K562 (cell line): ENCODE data around the gene SPAG17. TPM values are rescaled to one million over a fixed set of nuclear protein-coding genes. Genes with fewer than 3 reads are reported as not detected.

Source experiments
- ATAC-seq: fragments of 200-7000 bp; cut with Tn5 transposase; 3 replicates; pipeline ENCODE4 v1.9.1; 2020; ENCODE audit warnings: moderate library complexity
- BruUV-seq: library from RNA; stranded (reverse); fragments of 400-500 nt; replicated peaks from 2 replicates; lab custom pipeline; 2021; lab: Mats Ljungman, UMichigan
- CTCF ChIA-PET: fragments of 300-600 bp; formaldehyde crosslinking; extraction: SDS; loops from one replicate; lab custom pipeline; 2021; ENCODE audit warnings: low intra/inter-chr PET ratio; lab: Yijun Ruan, JAX
- POLR2A ChIA-PET: fragments of 300-600, 350-650 bp; sonication (Branson Sonifier 250); formaldehyde crosslinking; extraction: SDS; loops from one replicate; lab custom pipeline; 2021; ENCODE audit warnings: antibody characterized with exemption, inconsistent platforms; lab: Yijun Ruan, JAX
- DNase-seq, 4 experiments: peaks; one replicate each; pipeline versions ENCODE4 v3.0.0 to v3.0.0-alpha.2; 2011 to 2018; ENCODE audit warnings: low spot score in 3 of 4, mixed read lengths in 3 of 4; ENCODE audit errors: extremely low read depth in 1 of 4
- FAIRE-seq: peaks from 2 replicates; lab custom pipeline; 2011; peaks lifted over from hg19 to GRCh38; lab: Jason Lieb, UNC
- H2AFZ ChIP-seq: 2 replicates; pipeline ENCODE4 v1.6.0; 2011; ENCODE audit warnings: low read depth, low read length, control low read depth, inconsistent platforms
- H3K27ac ChIP-seq: fragments of 200-600 bp; 3 replicates; pipeline ENCODE4 v1.8.0; 2011; ENCODE audit warnings: low read depth, mild to moderate bottlenecking, control low read depth, inconsistent platforms, low read length, moderate library complexity, mixed read lengths; ENCODE audit errors: extremely low read depth
- H3K27me3 ChIP-seq, 2 experiments: fragments of 300-600 bp in 1 of 2; 2 replicates in 1 of 2; 3 replicates in 1 of 2; pipeline versions ENCODE4 v1.6.0 to v1.8.0; 2011; ENCODE audit warnings: inconsistent platforms in 2 of 2, low read length in 2 of 2, mild to moderate bottlenecking in 1 of 2, mixed read lengths in 1 of 2, moderate library complexity in 1 of 2; ENCODE audit not compliant: control insufficient read depth in 2 of 2, insufficient read depth in 2 of 2
- H3K36me3 ChIP-seq: fragments of 300-600 bp; 3 replicates; pipeline ENCODE4 v1.8.0; 2011; ENCODE audit warnings: mild to moderate bottlenecking, low read length, inconsistent platforms; ENCODE audit not compliant: control insufficient read depth, insufficient read depth
- H3K4me1 ChIP-seq, 2 experiments: fragments of 200-600 bp in 1 of 2; replicated peaks in 1 of 2; 2 replicates in 1 of 2; 3 replicates in 1 of 2; pipeline versions ENCODE4 v1.5.1 to v1.8.0; 2011; ENCODE audit warnings: inconsistent platforms in 2 of 2, low read length in 2 of 2, mild to moderate bottlenecking in 1 of 2, mixed read lengths in 1 of 2, moderate library complexity in 1 of 2; ENCODE audit not compliant: control insufficient read depth in 2 of 2, insufficient read depth in 2 of 2
- H3K4me2 ChIP-seq: 2 replicates; pipeline ENCODE4 v1.6.1; 2011; ENCODE audit warnings: low read length, control low read depth, inconsistent platforms, mixed read lengths; ENCODE audit not compliant: insufficient read depth
- H3K4me3 ChIP-seq: fragments of 200-600 bp; sonication (generic), shearing (Covaris generic); 2 replicates; pipeline ENCODE4 v1.5.1; 2016; ENCODE audit warnings: control low read depth, inconsistent platforms
- H3K79me2 ChIP-seq: fragments of 200-600 bp; 3 replicates; pipeline ENCODE4 v1.8.0; 2011; ENCODE audit warnings: low read length, inconsistent platforms; ENCODE audit not compliant: control insufficient read depth, insufficient read depth
- H3K9ac ChIP-seq, 2 experiments: 2 replicates each; pipeline versions ENCODE4 v1.6.0 to v1.6.1; 2011; ENCODE audit warnings: low read depth in 2 of 2, low read length in 2 of 2, control low read depth in 1 of 2, inconsistent platforms in 1 of 2, mild to moderate bottlenecking in 1 of 2, mixed read lengths in 1 of 2; ENCODE audit not compliant: insufficient read depth in 1 of 2
- H3K9me1 ChIP-seq: one replicate; pipeline ENCODE4 v1.6.0; 2011; ENCODE audit warnings: inconsistent platforms, mild to moderate bottlenecking, low read length, moderate library complexity; ENCODE audit not compliant: control insufficient read depth, insufficient read depth
- H3K9me3 ChIP-seq: replicated peaks from 2 replicates; pipeline ENCODE4 v1.5.1; 2011; ENCODE audit warnings: low read depth, low read length, inconsistent platforms; ENCODE audit not compliant: control insufficient read depth, insufficient read depth
- H4K20me1 ChIP-seq: replicated peaks from 2 replicates; pipeline ENCODE4 v1.6.1; 2011; ENCODE audit warnings: low read length, inconsistent platforms, mixed read lengths; ENCODE audit not compliant: control insufficient read depth, insufficient read depth
- CEBPG ChIP-seq, 3 experiments: fragments of 200-800 bp in 1 of 3; sonication (Bioruptor generic) in 1 of 3; sonication (generic) in 1 of 3; formaldehyde crosslinking in 1 of 3; IDR thresholded peaks in 2 of 3; conservative IDR thresholded peaks in 1 of 3; 2 replicates each; pipeline versions ENCODE4 v1.6.1 to v1.8.0; 2016 to 2022; ENCODE audit warnings: missing compliant biosample characterization in 2 of 3, missing genetic modification characterization in 2 of 3, mild to moderate bottlenecking in 1 of 3, missing genetic modification reagents in 1 of 3
- CTBP1 ChIP-seq: fragments of 450-650 bp; IDR thresholded peaks from 2 replicates; pipeline ENCODE4 v1.6.1; 2016; ENCODE audit warnings: borderline replicate concordance
- NFIC ChIP-seq: fragments of 450-650 bp; IDR thresholded peaks from 2 replicates; pipeline ENCODE4 v1.6.1; 2017; ENCODE audit warnings: mild to moderate bottlenecking, inconsistent platforms
- NFYB ChIP-seq: IDR thresholded peaks from 2 replicates; pipeline ENCODE4 v1.6.1; 2011; ENCODE audit warnings: mild to moderate bottlenecking, moderate library complexity; ENCODE audit not compliant: insufficient read length; ENCODE audit errors: extremely low read depth
- RAD51 ChIP-seq: fragments of 450-650 bp; IDR thresholded peaks from 2 replicates; pipeline ENCODE4 v1.7.1; 2016; ENCODE audit warnings: low read depth, mild to moderate bottlenecking, borderline replicate concordance
- RBM14 ChIP-seq: fragments of 200-400 bp; formaldehyde crosslinking; IDR thresholded peaks from 2 replicates; pipeline ENCODE4 v1.6.1; 2018; ENCODE audit warnings: low read depth, mild to moderate bottlenecking, low read length, moderate library complexity, borderline replicate concordance; ENCODE audit not compliant: insufficient read depth
- TBL1XR1 ChIP-seq, 2 experiments: IDR thresholded peaks; 2 replicates each; pipeline ENCODE4 v1.6.1; 2012; ENCODE audit warnings: improper control_type of control experiment in 2 of 2, low read length in 2 of 2, mild to moderate bottlenecking in 1 of 2
- WGBS: fragments of 100-300 bp; shearing (Covaris generic); methylation state at CpG from one replicate; pipeline ENCODE4 v1.1.6; 2016; ENCODE audit warnings: low coverage, mixed read lengths; ENCODE audit not compliant: insufficient coverage; ENCODE audit errors: missing lambda C conversion rate; 5-methylcytosine and 5-hydroxymethylcytosine counted together
- in situ Hi-C: fragments of 300-500 bp; cut with MboI; formaldehyde crosslinking; loops from 4 replicates; pipeline ENCODE4 v1.15.0; 2018; ENCODE audit warnings: inconsistent platforms, mixed read lengths
- intact Hi-C: fragments of 100-400 bp; cut with micrococcal nuclease; formaldehyde crosslinking; loops from 2 replicates; pipeline ENCODE4 v1.14.2; 2022
- polyA plus RNA-seq, 8 experiments: library from polyadenylated mRNA; depleted of rRNA in 4 of 8; stranded (reverse) in 5 of 8; unstranded in 3 of 8; fragments of >200 nt; fragmentation: Nextera tagmentation in 2 of 8; fragmentation: Illumina TruSeq in 1 of 8; extraction: Ambion mirVana in 2 of 8; extraction: Trizol in 1 of 8; gene quantifications; 2 replicates each; pipeline versions ENCODE4 v1.2.1 to v1.2.3, GENCODE V29; 2011 to 2014; ENCODE audit warnings: inconsistent platforms in 1 of 8, missing spikeins in 1 of 8
- total RNA-seq, 7 experiments: library from RNA; depleted of rRNA in 6 of 7; stranded (reverse); fragments of >200 nt in 6 of 7; fragmentation: Illumina TruSeq in 2 of 7; extraction: Trizol in 2 of 7; gene quantifications; 2 replicates each; pipeline versions ENCODE4 v1.2.1 to v1.2.3, GENCODE V29; 2011 to 2021; ENCODE audit warnings: low replicate concordance in 1 of 7

The SPAG17 gene
- total and polyA plus RNA-seq, 9 of the 15 experiments (the other 6 are each of a cell fraction or from before 2014, with no cell fraction given) = 0.07 to 2.1 (median 1.5) TPM

GRCh38 chr1:118101999-118102398 is 83.0 kb downstream of the SPAG17 start:
- no peaks in the 10 kb centered on the region for H4K20me1 ChIP-seq
- H3K36me3 ChIP-seq = no peaks in the 10 kb centered on the region
- WGBS = 0% methylated on average over 1 of the region's 1 CpG
- TF ChIP-seq NFIC = no peak
- TF ChIP-seq TBL1XR1 (IDR thresholded peaks at IDR 0.05; ENCODE audit: low read length in 2 of 2) = no peak
- TF ChIP-seq RBM14 = no peak
- TF ChIP-seq NFYB = no peak
- CTCF ChIA-PET = no interaction called here
- FAIRE-seq = no peak
- no peak overlapping the region for H3K4me3 ChIP-seq
- H3K4me2 ChIP-seq = no peak overlapping the region
- no peak overlapping the region for H2AFZ ChIP-seq
- no peaks in the 10 kb centered on the region for H3K9me1 ChIP-seq
- H3K9ac ChIP-seq = no peak overlapping the region
- no peak for DNase-seq
- H3K9me3 ChIP-seq = no peaks in the 10 kb centered on the region
- intact Hi-C loops (no loop called here), in situ Hi-C loops (no loop called here)
- no TSS peak for BruUV-seq
- H3K79me2 ChIP-seq = no peaks in the 10 kb centered on the region
- H3K27ac ChIP-seq = no peak overlapping the region
- H3K27me3 ChIP-seq = no peaks in the 10 kb centered on the region
- no peak for ATAC-seq
- no peaks in the 10 kb centered on the region for H3K4me1 ChIP-seq
- POLR2A ChIA-PET = no interaction called here

- Histone ChIP-seq H3K4me1 (no peaks in the 10 kb centered on the region), H3K27ac (no peak overlapping the region), H3K79me2 (no peaks in the 10 kb centered on the region), H3K27me3 (no peaks in the 10 kb centered on the region), H3K4me3 (no peak overlapping the region), H2AFZ (no peak overlapping the region), H3K36me3 (no peaks in the 10 kb centered on the region), H4K20me1 (no peaks in the 10 kb centered on the region), H3K9me1 (no peaks in the 10 kb centered on the region), H3K9me3 (no peaks in the 10 kb centered on the region), H3K9ac (no peak overlapping the region), H3K4me2 (no peak overlapping the region)
- FAIRE-seq (no peak), DNase-seq (no peak), ATAC-seq (no peak)
- WGBS = under 1% methylated on average over 9 of the region's 9 CpGs
- TF ChIP-seq CEBPG (CRISPR knock-in tag; IDR thresholded peaks at IDR 0.05) (no peak), CEBPG (tag; conservative IDR thresholded peaks at IDR 0.05 in 1 of 2, IDR thresholded peaks at IDR 0.05 in 1 of 2) (no peak), RAD51 (no peak), CTBP1 (no peak)
- ChIA-PET POLR2A (no interaction called here), CTCF (no interaction called here)
- intact Hi-C loops (no loop called here), in situ Hi-C loops (no loop called here)
- BruUV-seq = no TSS peak
Observed at GRCh38 chr1:118101515-118101844, 83.5 kb downstream of the SPAG17 start.
